ENCODE measurements around the gene ANKRD17.

The ANKRD17 gene

GRCh38 chr4:73250642-73251041 is 8.0 kb downstream of the ANKRD17 start:
- TF ChIP-seq PRDM1 (tag by site-specific recombination; IDR thresholded peaks at IDR 0.05) (no peak), ZNF777 (tag by site-specific recombination; IDR thresholded peaks at IDR 0.05; ENCODE audit: borderline replicate concordance) (no peak), ZFP69B (tag by site-specific recombination; IDR thresholded peaks at IDR 0.05) (no peak), ZNF571 (tag by site-specific recombination; IDR thresholded peaks at IDR 0.05) (no peak), SP7 (tag by site-specific recombination; IDR thresholded peaks at IDR 0.05) (no peak), SETDB1 (IDR thresholded peaks at IDR 0.05; ENCODE audit: insufficient read length, low read length) (no peak), ZNF354C (tag by site-specific recombination; IDR thresholded peaks at IDR 0.05; ENCODE audit: borderline replicate concordance, low read depth) (no peak)
- no peaks in the 10 kb centered on the region for H3K9me3 ChIP-seq (ENCODE audit: control insufficient read depth, insufficient read depth, low read depth, low read length)
- no peak overlapping the region for H3K27ac ChIP-seq (ENCODE audit: extremely low read depth, low read depth, low read length)
- no peaks in the 10 kb centered on the region for H3K4me1 ChIP-seq (ENCODE audit: control insufficient read depth, insufficient read depth, low read length)
- no peak overlapping the region for H3K4me3 ChIP-seq (ENCODE audit: low read depth, low read length)
- POLR2A ChIA-PET = no interaction called here
- peaks cover 3 to 36% of the 10 kb centered on the region in 2 experiments; a peak in 2 of 3 replicates for H3K36me3 ChIP-seq (ENCODE audit: control insufficient read depth in 2 of 2, insufficient read depth in 1 of 2, low read length in 2 of 2)
- CTCF ChIA-PET = interaction anchor here (0.7 to 0.9 kb wide), 2 partner anchors 8 to 138 kb away, joined by 4 read pairs; no protein-coding TSS in a partner anchor

GRCh38 chr4:73248821-73249220 is 9.8 kb downstream of the ANKRD17 start:
- TF ChIP-seq ZNF214 (tag by site-specific recombination; IDR thresholded peaks at IDR 0.05; ENCODE audit: borderline replicate concordance) (no peak), IKZF3 (tag by site-specific recombination; IDR thresholded peaks at IDR 0.05) (no peak), ZBTB10 (tag by site-specific recombination; IDR thresholded peaks at IDR 0.05) (no peak), SP2 (tag by site-specific recombination; IDR thresholded peaks at IDR 0.05) (no peak), ZNF23 (tag by site-specific recombination; IDR thresholded peaks at IDR 0.05; ENCODE audit: borderline replicate concordance) (no peak), ZNF776 (tag by site-specific recombination; IDR thresholded peaks at IDR 0.05; ENCODE audit: borderline replicate concordance) (no peak), ZNF654 (tag by site-specific recombination; IDR thresholded peaks at IDR 0.05; ENCODE audit: low read depth) (no peak), ZNF785 (tag by site-specific recombination; IDR thresholded peaks at IDR 0.05) (no peak), ZFHX2 (tag by site-specific recombination; conservative IDR thresholded peaks at IDR 0.05) (no peak), ZNF140 (tag by site-specific recombination; IDR thresholded peaks at IDR 0.05) (no peak), ZNF549 (tag by site-specific recombination; IDR thresholded peaks at IDR 0.05) (no peak), ZBTB49 (tag by site-specific recombination; IDR thresholded peaks at IDR 0.05; ENCODE audit: low read depth) (no peak), ZBTB21 (tag by site-specific recombination; IDR thresholded peaks at IDR 0.05) (no peak), OVOL3 (tag by site-specific recombination; IDR thresholded peaks at IDR 0.05) (no peak), ZBTB44 (tag by site-specific recombination; IDR thresholded peaks at IDR 0.05) (no peak)
- no peaks in the 10 kb centered on the region for H3K9me3 ChIP-seq (ENCODE audit: control insufficient read depth, insufficient read depth, low read depth, low read length)
- no peak overlapping the region for H3K4me3 ChIP-seq (ENCODE audit: low read depth, low read length)
- POLR2A ChIA-PET = no interaction called here
- no peak overlapping the region for H3K27ac ChIP-seq (ENCODE audit: extremely low read depth, low read depth, low read length)
- CTCF ChIA-PET = interaction anchor here (2.1 kb wide), 1 partner anchor 8 kb away, joined by 8 read pairs; no protein-coding TSS in a partner anchor
- H3K4me1 ChIP-seq (ENCODE audit: control insufficient read depth, insufficient read depth, low read length) = no peaks in the 10 kb centered on the region
- peaks cover 3 to 39% of the 10 kb centered on the region in 2 experiments; a peak in 2 of 3 replicates for H3K36me3 ChIP-seq (ENCODE audit: control insufficient read depth in 2 of 2, insufficient read depth in 1 of 2, low read length in 2 of 2)
